ENCODE measurements around the gene RARB.

The RARB gene

DNA sequence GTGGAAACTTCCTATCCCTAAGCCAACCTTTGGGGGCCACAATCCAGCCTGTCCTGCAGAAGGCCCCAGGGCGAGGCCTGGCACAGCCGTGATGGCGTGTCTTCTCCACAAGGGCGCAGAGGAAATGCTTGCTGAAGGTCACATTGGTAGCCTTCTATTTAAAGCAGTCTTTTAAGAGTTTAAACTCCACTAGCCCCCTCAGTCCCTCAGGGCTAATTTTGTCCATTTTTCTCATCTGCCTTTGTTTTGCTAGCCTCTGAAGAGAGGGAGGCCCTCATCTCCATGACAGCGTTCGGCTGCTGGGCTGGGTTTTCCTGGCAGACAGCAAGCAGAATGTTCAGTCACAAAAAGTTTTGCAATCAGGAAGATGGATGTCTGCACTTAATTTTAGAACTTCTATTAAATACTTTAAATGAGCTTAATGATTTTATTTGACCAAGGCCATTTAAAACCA is 40.8 kb downstream of the RARB start:
- Histone ChIP-seq H2AFZ (ENCODE audit: low read depth, low read length) (no peak overlapping the region), H3K9ac (ENCODE audit: low read length) (no peak overlapping the region), H3K4me1 (ENCODE audit: low read length) (no peaks in the 10 kb centered on the region), H3K36me3 (replicated peaks; ENCODE audit: low read depth, low read length) (no peaks in the 10 kb centered on the region), H3K4me2 (ENCODE audit: low read length) (no peak overlapping the region), H3K79me2 (ENCODE audit: low read length) (no peaks in the 10 kb centered on the region), H3K9me3 (ENCODE audit: insufficient read depth, low read length) (no peaks in the 10 kb centered on the region), H4K20me1 (ENCODE audit: insufficient read depth, low read length) (no peaks in the 10 kb centered on the region), H3K4me3 (ENCODE audit: low read length) (no peak overlapping the region), H3K27me3 (ENCODE audit: low read depth, low read length) (no peaks in the 10 kb centered on the region; the same call in 1 of the 2 replicates), H3K27ac (ENCODE audit: low read length) (no peak overlapping the region)
- no peak for TF ChIP-seq EZH2phosphoT487 (IDR thresholded peaks at IDR 0.05; ENCODE audit: low read depth)
- TF ChIP-seq, protein P1, sequence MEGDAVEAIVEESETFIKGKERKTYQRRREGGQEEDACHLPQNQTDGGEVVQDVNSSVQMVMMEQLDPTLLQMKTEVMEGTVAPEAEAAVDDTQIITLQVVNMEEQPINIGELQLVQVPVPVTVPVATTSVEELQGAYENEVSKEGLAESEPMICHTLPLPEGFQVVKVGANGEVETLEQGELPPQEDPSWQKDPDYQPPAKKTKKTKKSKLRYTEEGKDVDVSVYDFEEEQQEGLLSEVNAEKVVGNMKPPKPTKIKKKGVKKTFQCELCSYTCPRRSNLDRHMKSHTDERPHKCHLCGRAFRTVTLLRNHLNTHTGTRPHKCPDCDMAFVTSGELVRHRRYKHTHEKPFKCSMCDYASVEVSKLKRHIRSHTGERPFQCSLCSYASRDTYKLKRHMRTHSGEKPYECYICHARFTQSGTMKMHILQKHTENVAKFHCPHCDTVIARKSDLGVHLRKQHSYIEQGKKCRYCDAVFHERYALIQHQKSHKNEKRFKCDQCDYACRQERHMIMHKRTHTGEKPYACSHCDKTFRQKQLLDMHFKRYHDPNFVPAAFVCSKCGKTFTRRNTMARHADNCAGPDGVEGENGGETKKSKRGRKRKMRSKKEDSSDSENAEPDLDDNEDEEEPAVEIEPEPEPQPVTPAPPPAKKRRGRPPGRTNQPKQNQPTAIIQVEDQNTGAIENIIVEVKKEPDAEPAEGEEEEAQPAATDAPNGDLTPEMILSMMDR (IDR thresholded peaks at IDR 0.05; ENCODE audit: low read depth, low read length): no peak

DNA sequence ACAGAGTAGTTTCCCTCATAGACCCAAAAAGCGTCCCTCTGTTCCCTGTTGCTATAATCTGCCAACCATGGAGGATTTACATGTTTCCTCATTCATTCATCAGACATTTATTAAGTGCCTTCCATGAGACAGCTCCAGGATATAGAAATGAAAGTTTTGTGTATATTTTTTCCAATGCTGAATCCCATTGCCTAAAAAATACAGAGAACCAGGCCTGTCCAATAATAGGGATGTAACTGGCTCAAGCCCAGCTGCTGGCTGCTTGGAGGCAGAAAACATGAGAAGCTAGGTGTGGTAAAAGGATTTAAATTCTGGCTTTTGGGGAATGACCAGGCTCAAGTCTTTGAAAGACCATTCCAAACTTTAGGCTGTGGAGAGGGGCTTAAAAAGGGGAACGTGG is 41.5 kb downstream of the RARB start:
- Histone ChIP-seq H3K4me3 (ENCODE audit: low read length) (no peak overlapping the region), H3K9ac (ENCODE audit: low read length) (no peak overlapping the region), H3K4me1 (ENCODE audit: low read length) (no peaks in the 10 kb centered on the region), H2AFZ (ENCODE audit: low read depth, low read length) (no peak overlapping the region), H3K9me3 (ENCODE audit: insufficient read depth, low read length) (no peaks in the 10 kb centered on the region), H3K27ac (ENCODE audit: low read length) (no peak overlapping the region), H3K36me3 (replicated peaks; ENCODE audit: low read depth, low read length) (no peaks in the 10 kb centered on the region), H3K79me2 (ENCODE audit: low read length) (no peaks in the 10 kb centered on the region), H3K4me2 (ENCODE audit: low read length) (no peak overlapping the region), H4K20me1 (ENCODE audit: insufficient read depth, low read length) (no peaks in the 10 kb centered on the region), H3K27me3 (ENCODE audit: low read depth, low read length) (no peaks in the 10 kb centered on the region; the same call in 1 of the 2 replicates)
- TF ChIP-seq, protein P1 (IDR thresholded peaks at IDR 0.05; ENCODE audit: low read depth, low read length): no peak
- no peak for TF ChIP-seq EZH2phosphoT487 (IDR thresholded peaks at IDR 0.05; ENCODE audit: low read depth)

DNA sequence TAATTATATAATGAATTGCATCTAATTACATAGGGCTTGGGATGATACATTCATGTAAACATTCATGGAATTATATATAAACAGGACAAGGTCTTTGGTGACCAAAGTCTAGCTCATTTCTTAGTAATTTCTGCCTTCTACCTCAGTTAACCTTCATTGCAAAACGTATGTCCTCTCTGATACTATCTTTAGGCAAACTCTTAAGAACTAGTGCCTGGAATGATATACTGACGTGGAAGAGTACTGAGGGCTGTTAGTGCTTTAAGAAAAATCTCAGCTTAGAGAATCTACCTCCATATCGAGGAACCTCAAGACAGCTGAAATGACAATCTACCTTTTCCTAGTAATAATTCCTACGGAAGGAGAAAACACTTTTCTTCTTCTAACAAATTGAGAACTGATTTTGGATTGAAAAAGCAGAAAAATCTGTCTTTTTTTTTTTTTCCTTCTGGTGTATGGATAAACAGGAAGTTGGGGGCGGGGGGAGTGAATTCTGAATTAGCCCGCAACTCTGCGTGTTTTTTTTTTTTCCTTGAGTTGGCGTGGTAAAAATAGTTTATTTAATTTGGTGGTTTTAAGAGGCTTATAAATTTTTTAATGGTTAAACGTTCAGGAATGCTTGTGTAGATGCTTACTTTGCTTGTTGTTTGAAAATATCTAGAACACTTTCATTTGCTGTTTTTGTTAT is 43.2 kb downstream of the RARB start:
- Histone ChIP-seq H4K20me1 (ENCODE audit: insufficient read depth, low read length) (no peaks in the 10 kb centered on the region), H3K27ac (ENCODE audit: low read length) (no peak overlapping the region), H3K9me3 (ENCODE audit: insufficient read depth, low read length) (no peaks in the 10 kb centered on the region), H3K36me3 (replicated peaks; ENCODE audit: low read depth, low read length) (no peaks in the 10 kb centered on the region), H3K4me2 (ENCODE audit: low read length) (no peak overlapping the region), H3K4me1 (ENCODE audit: low read length) (no peaks in the 10 kb centered on the region), H3K27me3 (ENCODE audit: low read depth, low read length) (no peaks in the 10 kb centered on the region; the same call in 1 of the 2 replicates), H3K79me2 (ENCODE audit: low read length) (no peaks in the 10 kb centered on the region), H3K9ac (ENCODE audit: low read length) (no peak overlapping the region), H2AFZ (ENCODE audit: low read depth, low read length) (no peak overlapping the region), H3K4me3 (ENCODE audit: low read length) (no peak overlapping the region)
- no peak for TF ChIP-seq EZH2phosphoT487 (IDR thresholded peaks at IDR 0.05; ENCODE audit: low read depth)
- TF ChIP-seq, protein P1 (IDR thresholded peaks at IDR 0.05; ENCODE audit: low read depth, low read length): no peak

DNA sequence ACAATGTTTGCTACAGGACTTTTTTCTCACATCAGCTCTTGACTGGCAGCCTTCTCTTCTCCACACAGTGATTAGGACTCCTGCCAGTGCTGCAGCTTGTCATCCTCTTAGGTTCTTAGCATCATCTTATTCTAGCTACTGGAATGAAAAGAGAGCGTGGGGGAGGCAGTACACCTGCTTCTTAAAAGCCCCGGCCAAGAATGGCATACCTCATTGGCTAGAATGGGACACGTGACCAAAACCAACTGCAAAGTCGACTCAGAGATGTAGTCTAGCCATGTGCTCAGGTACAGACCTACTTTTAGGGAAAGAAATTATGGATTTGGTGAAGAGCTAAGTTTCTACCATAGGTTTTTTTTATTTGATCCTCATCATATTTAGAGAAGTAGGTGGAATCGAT is 44.1 kb downstream of the RARB start:
- Histone ChIP-seq H3K9me3 (ENCODE audit: insufficient read depth, low read length) (no peaks in the 10 kb centered on the region), H3K4me3 (ENCODE audit: low read length) (no peak overlapping the region), H2AFZ (ENCODE audit: low read depth, low read length) (no peak overlapping the region), H3K27ac (ENCODE audit: low read length) (no peak overlapping the region), H3K27me3 (ENCODE audit: low read depth, low read length) (no peaks in the 10 kb centered on the region; the same call in 1 of the 2 replicates), H4K20me1 (ENCODE audit: insufficient read depth, low read length) (no peaks in the 10 kb centered on the region), H3K36me3 (replicated peaks; ENCODE audit: low read depth, low read length) (no peaks in the 10 kb centered on the region), H3K4me2 (ENCODE audit: low read length) (no peak overlapping the region), H3K79me2 (ENCODE audit: low read length) (no peaks in the 10 kb centered on the region), H3K4me1 (ENCODE audit: low read length) (no peaks in the 10 kb centered on the region), H3K9ac (ENCODE audit: low read length) (no peak overlapping the region)
- no peak for TF ChIP-seq EZH2phosphoT487 (IDR thresholded peaks at IDR 0.05; ENCODE audit: low read depth)
- TF ChIP-seq, protein P1 (IDR thresholded peaks at IDR 0.05; ENCODE audit: low read depth, low read length): no peak
